IPS DF 4.7 (cell line): ENCODE results near the gene INHBA.

Source experiments
- DNase-seq: peaks from one replicate; pipeline ENCODE4 v3.0.0-alpha.2; 2013; ENCODE audit warnings: low spot score; ENCODE audit errors: extremely low read depth

INHBA gene

GRCh38 chr7:41688906-41689305, 14.0 kb downstream of the INHBA start:
- DNase-seq, result no peak

- DNase-seq, result no peak
Observed at GRCh38 chr7:41688012-41688625, 14.8 kb downstream of the INHBA start.

- DNase-seq, result no peak
Observed at GRCh38 chr7:41685684-41686083, 17.2 kb downstream of the INHBA start.

- DNase-seq, result no peak
Observed at GRCh38 chr7:41682422-41682821, 20.5 kb downstream of the INHBA start.

DNA sequence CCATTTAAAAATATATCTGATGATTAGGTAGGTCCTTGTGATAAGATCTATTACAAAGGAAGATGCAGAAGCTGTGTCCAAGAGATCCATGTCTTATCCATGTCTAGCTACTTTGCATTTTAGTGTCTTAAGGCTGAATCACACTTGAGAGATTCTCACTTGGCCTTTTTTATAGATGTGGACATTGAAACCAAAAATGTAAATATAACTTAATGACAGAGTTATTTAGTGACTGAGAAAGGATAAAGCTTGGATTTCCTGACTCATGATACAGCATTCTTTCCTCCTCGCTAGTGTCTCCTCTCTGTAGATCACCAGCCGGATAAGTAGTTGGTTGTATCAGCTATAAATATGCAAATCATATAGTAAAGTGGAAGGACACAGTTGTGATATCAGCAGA, 23.3 kb downstream of the INHBA start:
- no peak for DNase-seq

DNA sequence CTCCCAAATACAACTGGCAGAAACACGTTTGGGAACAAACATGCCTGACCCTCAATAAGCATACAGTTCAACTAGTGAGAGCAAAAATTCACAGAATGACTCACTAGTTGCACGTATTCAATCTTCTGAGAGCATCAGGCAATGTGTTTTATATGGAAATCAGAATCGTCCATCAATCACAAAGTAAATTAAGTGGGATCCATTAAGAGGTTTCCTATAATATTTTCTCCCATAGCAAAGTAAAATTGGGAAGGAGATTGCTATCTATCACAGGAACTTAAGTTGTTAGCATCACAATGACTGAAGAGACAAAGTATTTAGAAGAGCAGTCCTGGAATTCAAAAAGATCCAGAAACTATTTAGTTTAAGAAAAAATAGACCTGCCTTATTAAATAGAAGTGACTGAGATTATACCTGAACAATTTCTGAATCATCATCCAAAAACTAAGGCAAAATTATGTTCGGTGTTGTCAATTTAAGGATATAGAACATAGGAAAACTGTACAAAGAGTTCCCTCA, 28.3 kb downstream of the INHBA start:
- no peak for DNase-seq

DNA sequence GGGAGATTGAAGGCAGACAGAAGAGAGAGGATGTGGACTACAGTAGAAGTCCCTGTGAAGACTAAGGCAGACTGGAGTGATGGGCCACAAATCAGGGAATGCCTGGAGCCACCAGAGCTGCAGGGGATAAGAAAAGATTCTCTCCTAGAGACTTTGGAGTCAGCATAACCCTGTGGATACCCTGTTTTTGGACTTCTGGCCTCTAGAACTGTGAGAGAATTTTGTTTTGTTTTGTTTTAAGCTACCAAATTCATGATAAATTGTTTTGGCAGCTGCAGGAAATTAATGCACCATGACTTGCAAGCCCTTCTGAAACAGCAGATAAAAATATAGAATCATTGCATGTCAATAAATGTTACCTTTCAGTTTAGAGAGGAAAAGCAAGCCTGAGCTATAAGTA, 41.3 kb downstream of the INHBA start:
- DNase-seq, result no peak

DNA sequence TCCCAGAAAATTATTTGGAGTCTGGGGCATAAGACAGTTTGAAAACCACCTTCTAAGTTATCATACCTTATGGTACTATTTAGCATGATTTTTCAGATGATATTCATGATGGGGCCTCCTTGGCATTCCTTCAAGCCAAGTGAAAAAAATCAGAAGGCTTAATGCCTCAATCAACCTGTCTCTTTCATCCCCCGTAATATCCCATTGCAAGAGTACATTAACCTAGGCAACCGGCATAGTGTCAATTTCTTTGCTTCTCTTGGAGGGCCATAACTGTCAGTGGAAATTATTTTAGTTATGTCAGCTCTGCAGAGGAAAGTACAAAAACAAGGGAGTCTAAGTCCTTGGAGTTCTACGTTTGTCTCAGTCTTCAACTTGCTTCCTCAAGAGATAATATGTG, 43.4 kb downstream of the INHBA start:
- DNase-seq, result no peak

- no peak for DNase-seq
Observed at GRCh38 chr7:41656366-41656765, 46.5 kb downstream of the INHBA start.

DNA sequence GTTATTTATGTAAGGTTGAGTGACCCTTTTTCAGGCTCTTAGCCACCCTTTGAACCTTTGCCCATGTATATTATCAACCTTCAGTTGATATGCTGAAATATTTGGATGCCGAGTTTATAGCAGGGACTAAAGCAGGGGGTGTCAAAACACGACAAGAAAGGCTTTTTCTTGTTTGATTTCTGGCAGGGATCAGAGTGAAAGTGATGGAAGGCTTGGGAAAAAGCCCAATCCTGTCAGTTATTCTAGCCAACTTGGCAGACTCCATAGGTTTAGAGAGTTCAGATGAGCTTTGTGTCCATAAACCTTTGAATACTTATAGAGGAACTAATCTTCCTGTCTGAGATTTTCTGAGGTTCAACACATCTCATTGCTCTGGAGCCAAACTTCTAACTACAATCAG, 47.5 kb downstream of the INHBA start:
- DNase-seq, result no peak

- DNase-seq, result no peak
Observed at GRCh38 chr7:41652267-41652666, 50.6 kb downstream of the INHBA start.

DNA sequence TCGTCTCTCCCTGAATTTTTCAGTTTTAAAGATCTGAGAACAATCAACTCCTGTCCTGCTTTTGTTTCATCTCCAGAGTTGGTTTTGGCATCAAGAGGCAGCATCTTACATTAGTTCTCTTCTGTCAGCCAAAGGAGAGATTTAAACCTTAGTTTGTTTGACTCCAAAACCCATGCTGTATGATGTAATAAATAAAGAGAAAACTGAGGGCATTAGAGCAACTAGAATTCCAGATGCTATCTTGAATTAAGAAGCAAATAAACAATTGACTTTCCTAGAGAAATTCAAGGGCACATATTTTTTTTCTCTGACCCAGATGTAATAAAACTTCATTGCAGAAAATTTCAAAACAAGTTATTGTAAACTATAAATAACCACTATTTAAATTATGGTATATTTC, 54.4 kb downstream of the INHBA start:
- DNase-seq, result no peak

- no peak for DNase-seq
Observed at GRCh38 chr7:41643616-41644015, 59.3 kb downstream of the INHBA start.

GRCh38 chr7:41641665-41642014, 61.2 kb downstream of the INHBA start:
- no peak for DNase-seq

DNA sequence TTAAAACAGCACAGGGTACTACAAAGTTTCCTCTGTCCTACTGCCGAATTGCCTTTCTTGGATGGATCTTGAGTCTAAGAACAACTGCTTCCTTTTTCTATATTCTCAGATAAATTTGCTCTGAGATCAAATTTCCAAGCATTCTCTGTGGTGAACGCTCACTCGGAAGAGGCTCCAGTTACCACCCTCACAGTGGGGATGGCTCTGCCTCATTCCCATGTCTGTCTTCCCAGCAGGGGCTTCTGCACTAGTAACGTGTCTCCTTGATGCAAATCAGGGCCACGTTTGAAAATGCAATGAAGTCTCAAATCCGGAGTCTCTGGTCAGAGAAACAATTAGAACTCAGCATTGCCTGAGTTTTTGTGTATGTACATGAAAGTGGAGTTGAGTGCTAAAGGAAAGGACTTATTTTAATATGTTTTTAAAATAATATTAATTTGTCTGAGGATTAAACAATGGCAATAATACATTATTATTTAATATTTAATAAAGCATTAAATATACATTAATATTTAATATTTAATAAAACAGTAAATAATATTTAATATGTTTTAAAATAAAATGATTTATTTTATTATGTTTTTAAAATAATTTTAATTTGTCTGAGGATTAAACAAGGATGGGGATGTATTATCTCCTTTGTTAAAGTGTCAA, 61.8 kb downstream of the INHBA start:
- no peak for DNase-seq

DNA sequence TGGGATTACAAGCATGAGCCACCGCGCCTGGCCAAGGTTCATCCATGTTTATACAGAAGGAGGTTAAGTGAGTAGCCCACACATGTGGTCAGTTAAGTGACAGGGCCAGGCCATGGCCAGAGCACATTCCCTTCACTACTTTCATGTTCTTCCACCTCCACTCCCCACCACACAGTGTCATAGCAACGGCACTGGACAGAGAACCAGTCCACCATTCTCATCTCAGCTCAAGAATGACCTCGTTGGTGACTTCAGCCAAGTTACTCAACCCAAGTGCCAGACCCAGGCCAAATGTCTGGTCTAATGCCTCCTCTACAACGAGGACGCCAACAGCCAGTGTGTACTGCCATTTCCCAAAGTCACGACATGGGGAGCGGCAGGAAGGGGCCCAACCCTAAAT, 62.4 kb downstream of the INHBA start:
- DNase-seq, result no peak

DNA sequence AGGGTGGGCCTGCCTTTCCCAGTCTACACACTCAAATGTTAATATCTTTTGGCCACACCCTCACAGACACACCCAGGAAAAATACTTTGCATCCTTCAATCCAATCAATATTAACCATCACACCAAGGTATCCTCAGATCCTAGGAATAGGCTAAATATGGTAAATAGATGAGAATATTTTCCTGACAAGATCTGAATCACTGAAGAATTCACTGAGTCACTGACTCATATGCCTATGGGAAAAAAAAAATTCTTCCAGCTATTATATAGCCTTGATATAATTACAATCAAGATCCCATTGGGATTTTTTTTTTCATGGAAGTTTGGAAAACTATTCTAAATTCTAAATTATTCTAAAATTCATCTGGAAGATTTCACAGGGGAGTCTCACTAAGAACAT, 65.8 kb downstream of the INHBA start:
- DNase-seq, result no peak
